Stimulated activated CD8-positive, alpha-beta memory T cell treated with anti-CD3 and anti-CD28 coated beads, Interleukin-15, amount 100 ng/mL, for 48 hours (primary cell): ENCODE measurements around the gene CCSER2.
A peak's percentile ranks its signal among the peaks of the same experiment; 100 is the strongest.
"Not testable (repeated sequence)": the region's sequence is repeated elsewhere in the genome, so short reads cannot be mapped to it uniquely, and the experiment has no call there.

ENCODE experiments used
- DNase-seq, 2 donors: peaks; one replicate each; pipeline ENCODE4 v3.0.0-alpha.2; 2020; ENCODE audit warnings: low read depth in 2 of 2

CCSER2 gene

GRCh38 chr10:84328418-84329195, at the start of gene CCSER2:
Gene CCSER2 (plus strand): TSS chr10:84328589. CDS start chr10:84371053, 42,464 bp downstream.
- peak; percentile 95 for DNase-seq

DNA sequence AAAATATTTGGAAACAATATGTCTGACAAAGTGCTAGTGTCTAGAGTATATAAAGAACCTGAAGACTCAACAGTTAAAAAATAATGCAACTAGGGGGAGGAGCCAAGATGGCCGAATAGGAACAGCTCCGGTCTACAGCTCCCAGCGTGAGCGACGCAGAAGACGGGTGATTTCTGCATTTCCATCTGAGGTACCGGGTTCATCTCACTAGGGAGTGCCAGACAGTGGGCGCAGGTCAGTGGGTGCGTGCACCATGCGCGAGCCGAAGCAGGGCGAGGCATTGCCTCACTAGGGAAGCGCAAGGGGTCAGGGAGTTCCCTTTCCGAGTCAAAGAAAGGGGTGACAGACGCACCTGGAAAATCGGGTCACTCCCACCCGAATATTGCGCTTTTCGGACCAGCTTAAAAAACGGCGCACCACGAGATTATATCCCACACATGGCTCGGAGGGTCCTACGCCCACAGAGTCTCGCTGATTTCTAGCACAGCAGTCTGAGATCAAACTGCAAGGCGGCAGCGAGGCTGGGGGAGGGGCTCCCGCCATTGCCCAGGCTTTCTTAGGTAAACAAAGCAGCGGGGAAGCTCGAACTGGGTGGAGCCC, 48.4 kb upstream of the CCSER2 start:
- DNase-seq: not testable (repeated sequence)

DNA sequence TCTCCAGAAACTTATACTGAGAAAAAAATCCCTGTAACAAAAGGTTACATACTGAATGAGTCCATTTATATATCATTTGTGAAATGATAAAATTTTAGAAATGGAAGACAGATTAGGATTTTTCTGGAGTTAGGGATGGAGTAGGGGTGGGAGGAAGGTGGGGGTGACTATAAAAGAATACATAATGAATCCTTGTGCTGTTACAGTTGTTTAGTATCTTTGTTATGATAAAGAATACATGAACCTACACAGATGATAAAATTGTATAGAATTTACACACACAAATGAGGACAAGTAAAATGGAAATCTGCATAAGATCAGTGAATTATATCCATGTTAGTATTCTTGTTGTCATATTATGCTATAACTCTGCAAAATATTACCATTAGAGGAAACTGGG, 41.7 kb upstream of the CCSER2 start:
- DNase-seq: no peak

DNA sequence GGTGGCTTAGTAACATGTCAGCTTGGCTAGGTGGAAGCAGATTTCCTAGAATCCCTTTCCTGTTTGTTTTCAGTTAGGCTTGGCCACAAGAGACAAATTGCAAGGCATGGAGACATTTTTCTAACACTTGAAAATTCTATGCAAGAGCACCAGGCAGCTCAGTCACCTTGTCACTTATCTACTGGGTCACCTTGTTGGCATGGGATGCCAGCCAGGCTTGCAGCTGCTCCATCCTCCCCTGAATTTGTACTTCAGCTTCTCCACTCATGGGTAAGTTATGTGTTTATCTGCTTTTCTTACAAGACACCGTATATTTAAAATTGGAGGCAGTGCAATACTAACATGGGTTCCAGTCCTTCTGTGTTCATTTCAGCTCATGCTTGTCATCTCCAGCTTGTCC, 40.2 kb upstream of the CCSER2 start:
- no peak for DNase-seq

DNA sequence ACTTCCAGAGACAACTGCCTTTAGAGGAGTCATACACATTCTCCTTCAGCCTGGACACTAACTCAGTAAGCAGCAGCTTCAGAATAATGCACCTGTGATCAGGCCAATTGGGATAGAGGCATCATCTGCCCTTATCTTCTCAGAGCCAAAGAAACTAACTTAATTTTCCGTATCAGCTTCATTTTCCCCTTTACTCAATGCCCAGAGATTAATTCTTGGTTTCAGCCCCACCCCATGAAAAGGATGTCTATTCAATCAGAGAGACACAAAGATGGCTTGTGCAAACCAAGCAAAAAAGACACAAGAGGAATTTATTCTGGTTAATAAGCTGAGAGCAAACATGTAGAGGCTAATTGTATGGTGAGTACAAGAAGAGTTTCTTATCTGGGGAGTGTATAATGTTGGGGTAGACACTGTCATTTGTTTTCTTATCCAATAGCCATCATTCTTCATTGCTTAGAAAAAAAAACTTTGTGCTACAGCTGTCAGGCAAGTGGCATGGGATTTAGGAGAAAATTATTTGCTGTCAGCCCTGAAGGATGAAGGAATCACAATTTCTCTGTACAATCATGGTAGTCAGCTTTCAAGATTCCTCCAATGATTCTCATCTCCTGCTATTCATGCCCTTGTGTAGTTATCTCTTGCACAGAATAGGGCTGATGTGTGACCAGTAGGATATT, 38.7 kb upstream of the CCSER2 start:
- no peak for DNase-seq

DNA sequence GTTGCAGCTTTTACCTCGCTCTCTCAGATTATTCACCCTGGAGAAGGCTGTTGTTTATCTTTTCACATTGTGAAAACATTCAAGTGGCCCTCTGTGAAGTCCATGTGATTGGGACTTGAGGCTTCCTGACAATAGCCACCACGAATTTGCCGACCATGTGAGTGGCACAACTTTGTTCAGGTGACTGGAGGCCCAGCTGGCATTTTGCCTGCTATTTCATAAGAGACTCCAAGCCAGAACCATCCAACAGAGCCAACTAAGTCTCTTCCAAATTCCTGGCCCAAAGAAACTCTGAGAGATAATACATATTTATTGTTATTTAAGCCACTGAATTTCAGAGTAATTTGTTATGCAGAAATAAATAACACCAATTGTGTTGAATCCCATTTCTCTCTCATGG, 38.2 kb upstream of the CCSER2 start:
- DNase-seq: no peak

GRCh38 chr10:84291384-84291783, 37.0 kb upstream of the CCSER2 start:
- no peak for DNase-seq

DNA sequence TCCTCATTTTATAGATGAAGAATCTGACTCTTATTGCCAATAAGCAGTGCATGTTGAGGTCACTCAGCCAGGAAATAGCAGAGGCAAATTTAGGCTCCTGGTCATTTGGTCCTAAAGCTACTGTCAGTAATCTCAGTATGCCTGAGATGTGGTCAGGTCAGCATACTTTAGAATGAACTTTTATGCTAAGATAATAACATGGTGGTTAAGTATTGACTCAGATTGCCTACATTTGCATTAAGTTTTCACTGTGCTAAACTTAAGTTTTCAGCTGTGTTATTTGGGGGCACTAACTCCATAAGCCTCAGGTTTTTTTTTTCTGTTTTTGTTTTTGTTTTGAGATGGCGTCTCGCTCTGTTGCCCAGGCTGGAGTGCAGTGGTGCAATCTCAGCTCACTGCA, 35.9 kb upstream of the CCSER2 start:
- DNase-seq: no peak

- DNase-seq: no peak
Observed at GRCh38 chr10:84293171-84293570, 35.2 kb upstream of the CCSER2 start.

DNA sequence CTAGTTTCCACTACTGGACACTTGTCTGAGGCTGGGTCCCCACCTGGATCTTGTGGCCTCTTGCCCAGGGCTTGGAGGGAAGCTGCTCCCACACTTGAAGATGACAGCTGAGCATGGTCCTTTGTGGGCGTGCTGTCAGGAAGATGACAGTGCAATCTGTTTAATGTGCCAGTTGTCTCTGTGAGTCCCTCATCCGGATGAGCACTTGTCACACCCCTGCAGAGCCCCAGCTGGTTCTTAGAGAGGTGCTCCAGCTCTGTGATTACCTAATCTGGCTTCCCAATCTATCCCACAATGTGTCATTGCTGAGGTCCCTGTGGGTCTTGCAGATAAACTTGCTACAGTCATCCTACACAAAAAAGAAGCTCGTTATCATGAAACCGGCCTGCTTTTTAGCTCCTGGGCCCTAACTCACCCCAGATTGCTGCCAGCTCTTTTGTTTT, 34.8 kb upstream of the CCSER2 start:
- peak in 1 of 2 donors; percentile 46 for DNase-seq

DNA sequence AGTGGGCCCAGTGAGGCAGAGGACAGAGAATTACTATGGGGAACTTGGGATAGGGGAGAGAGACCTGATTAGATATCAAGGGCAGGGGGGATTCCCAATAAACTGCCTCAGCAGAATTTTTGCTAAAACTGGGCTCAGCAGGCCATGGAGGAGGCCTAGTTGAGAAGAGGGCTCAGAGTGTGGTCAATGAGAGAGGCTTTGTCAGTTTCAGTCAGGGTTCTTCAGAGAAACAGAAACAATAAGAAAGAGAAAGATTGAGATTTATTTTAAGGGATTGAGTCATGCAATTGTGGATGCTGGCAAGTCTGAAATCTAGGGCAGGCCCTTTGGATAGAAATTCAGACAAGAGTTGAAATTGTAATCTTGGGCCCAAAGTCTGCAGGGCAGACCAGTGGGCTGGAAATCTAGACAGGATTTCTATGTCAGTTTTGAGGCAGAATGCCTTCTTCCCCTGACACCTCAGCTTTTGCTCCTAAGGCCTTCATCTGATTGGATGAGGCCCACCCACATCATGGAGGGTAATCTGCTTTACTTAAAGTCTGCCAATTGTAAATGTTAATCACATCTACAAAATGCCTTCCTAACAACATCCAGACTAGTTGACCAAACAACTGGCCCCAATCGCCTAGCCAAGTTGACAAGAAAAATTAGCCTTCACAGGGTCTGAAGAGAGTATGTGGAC, 33.5 kb upstream of the CCSER2 start:
- DNase-seq: no peak

DNA sequence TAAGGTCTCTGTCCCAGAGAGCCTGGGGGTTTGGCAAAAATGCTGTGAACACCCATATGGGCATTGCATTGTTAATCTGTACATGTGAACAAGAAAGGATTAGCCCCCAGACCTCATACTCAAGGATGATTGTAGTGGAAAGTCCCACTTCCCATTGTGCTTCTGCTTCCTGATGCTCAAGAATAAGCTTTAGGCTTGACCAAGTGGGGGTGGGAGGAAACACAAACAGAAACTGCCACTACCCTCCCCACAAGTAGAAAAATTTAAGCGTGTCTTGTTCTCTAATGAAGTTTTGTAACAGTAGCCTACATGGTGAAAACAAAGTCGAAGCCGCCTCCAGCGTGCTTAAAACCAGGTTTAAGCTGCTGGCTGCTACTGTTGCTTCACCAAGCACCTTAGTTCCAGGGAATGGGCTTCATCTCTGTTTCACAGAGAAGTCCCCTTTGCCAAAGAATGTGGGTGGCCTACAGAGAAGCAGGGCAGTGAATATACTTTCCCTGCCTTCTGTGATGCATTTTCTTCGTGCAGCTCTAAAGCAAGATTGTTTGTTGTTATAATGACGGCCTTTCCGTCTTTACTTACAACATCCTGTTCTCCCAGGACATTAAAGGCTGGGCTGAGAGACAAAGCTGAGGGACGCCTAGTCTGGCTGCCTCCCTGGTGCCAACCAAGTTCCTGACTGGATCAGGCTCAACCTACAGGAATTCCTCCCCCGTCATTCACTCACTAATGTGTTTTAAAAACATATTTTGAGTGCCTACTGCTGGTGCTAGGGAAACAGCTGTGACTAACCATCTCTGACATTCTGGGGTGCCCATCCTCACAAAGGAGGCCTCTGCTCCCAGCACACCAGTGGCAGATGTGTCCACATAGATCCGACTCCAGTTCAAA, 32.1 kb upstream of the CCSER2 start:
- no peak for DNase-seq

GRCh38 chr10:84298057-84298456, 30.3 kb upstream of the CCSER2 start:
- DNase-seq: no peak

DNA sequence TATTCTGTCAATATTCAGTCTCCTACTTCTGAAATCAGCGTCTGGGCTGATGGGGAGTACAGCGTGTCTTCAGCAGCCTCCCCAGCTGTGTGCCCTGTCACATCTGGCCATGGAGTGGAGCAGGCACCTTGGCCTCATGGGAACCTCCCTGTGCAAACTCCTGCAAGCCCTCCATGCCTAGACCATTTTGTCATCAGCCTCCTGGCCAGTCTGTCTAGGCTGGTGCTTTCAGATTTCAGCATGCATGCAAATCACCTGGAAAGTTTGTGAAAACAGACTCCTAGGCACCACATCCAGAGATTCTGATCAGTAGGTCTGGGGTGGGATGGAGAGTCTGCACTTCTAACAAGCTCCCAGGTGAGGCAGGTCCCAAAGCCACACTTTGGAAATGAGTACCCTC, 26.2 kb upstream of the CCSER2 start:
- DNase-seq: no peak

- no peak for DNase-seq
Observed at GRCh38 chr10:84306751-84307384, 21.5 kb upstream of the CCSER2 start.

- no peak for DNase-seq
Observed at GRCh38 chr10:84308021-84308420, 20.4 kb upstream of the CCSER2 start.

DNA sequence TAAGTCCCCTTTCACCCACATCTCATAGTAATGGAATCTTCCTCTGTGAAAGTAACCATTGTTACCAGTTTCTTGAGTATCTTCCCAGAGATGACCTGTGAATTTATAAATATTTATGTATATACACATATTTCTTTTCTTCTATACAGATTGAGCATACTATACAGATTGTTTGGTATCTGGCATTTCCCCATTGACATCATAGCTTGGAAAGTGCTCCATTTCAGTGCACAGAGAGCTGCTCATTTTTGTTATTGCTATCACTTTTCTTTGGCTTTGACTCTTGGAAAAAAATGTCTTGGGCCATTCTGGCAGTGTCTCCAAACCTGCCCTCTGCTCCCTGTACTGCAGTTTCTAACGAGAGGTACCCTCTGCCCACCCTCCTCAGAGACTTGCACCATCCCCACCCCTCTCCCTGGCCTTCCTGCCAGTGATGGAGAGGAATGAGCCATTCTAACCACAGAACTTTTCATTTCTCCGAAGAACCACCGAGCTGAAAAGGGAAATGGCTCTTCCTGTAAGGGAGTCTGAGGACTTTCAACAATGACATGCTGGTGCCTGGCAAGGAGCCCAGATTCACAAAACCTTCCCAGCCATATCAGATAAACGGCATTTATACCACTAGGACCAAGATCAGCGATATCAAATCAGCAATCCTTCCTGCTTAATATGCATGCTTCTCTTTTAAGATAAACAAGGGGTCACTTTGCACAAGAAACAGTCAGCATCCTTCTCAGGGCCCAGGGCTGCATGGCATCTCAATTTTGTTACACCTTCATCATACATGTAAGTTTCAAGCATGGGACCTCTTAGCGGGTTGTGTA, 19.7 kb upstream of the CCSER2 start:
- peak; percentile 30 to 33 for DNase-seq

DNA sequence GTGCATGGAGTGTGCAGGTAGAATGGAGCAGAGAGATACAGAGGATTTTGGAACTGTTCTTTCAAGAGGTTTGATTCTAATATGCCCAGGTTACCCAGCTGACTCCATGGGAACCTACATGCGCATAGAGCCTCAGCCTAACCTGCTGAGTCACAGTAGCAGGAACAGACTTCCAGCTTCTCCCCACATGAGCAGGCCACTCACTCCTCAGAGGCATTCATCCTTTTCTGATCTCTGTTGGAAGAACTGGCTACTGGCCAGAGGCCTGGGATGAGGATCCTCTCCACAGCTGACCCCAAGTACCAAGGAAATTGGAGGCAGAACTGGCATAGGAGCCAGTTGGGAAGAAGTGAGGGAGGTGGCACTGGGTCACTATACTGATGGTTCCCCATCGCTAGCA, 17.9 kb upstream of the CCSER2 start:
- no peak for DNase-seq

DNA sequence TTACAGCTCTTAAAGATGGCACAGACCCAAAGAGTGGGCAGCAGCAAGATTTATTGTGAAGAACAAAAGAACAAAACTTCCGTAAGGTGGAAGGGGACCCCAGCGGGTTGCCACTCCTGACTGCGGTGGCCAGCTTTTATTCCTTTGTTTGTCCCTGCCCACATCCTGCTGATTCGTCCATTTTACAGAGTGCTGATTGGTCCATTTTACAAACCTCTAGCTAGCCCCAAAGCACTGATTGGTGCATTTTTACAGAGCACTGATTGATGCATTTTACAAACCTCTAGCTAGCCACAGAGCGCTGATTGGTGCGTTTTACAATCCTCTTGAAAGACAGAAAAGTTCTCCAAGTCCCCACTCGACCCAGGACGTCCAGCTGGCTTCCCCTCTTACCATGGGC, 16.8 kb upstream of the CCSER2 start:
- DNase-seq: no peak

GRCh38 chr10:84312816-84313215, 15.6 kb upstream of the CCSER2 start:
- DNase-seq: no peak
